Gastroesophageal sphincter (tissue), 4 donors: ENCODE data around the gene PSKH1. TPM values are rescaled to one million over a fixed set of nuclear protein-coding genes. Genes with fewer than 3 reads are reported as not detected.
"Not testable (repeated sequence)": the region's sequence is repeated elsewhere in the genome, so short reads cannot be mapped to it uniquely, and the experiment has no call there.

Experiments used
- ATAC-seq: fragments of 150-250 bp; one replicate; pipeline ENCODE4 v1.9.1; 2016; ENCODE audit warnings: mild to moderate bottlenecking, moderate library complexity
- H3K27ac ChIP-seq, 4 donors: fragments of 200-600 bp; sonication (generic) in 3 of 4; 1 replicate in 3 of 4; 2 replicates in 1 of 4; pipeline ENCODE4 v1.5.1; 2016 to 2019
- H3K27me3 ChIP-seq: fragments of 200-600 bp; sonication (generic); one replicate; pipeline ENCODE4 v1.5.1; 2019
- H3K36me3 ChIP-seq, 2 donors: fragments of 200-600 bp; sonication (generic); one replicate each; pipeline ENCODE4 v1.5.1; 2019; ENCODE audit warnings: control low read depth in 1 of 2
- H3K4me1 ChIP-seq, 3 donors: fragments of 200-600 bp; sonication (generic); 1 replicate in 2 of 3; 2 replicates in 1 of 3; pipeline ENCODE4 v1.5.1; 2016 to 2019; ENCODE audit warnings: control low read depth in 2 of 3
- H3K4me3 ChIP-seq, 2 donors: fragments of 200-600 bp; sonication (generic); one replicate each; pipeline ENCODE4 v1.5.1; 2019; ENCODE audit warnings: mild to moderate bottlenecking in 1 of 2, moderate library complexity in 1 of 2
- H3K9me3 ChIP-seq, 3 donors: fragments of 200-600 bp; sonication (generic); one replicate each; pipeline ENCODE4 v1.5.1; 2017 to 2019; ENCODE audit warnings: control low read depth in 2 of 3
- EP300 ChIP-seq: sonication (generic); formaldehyde crosslinking; IDR thresholded peaks from one replicate; pipeline ENCODE4 v1.6.1; 2017; ENCODE audit warnings: antibody characterized with exemption, mild to moderate bottlenecking
- POLR2A ChIP-seq, 2 donors: fragments of 450-650 bp; IDR thresholded peaks; one replicate each; pipeline ENCODE4 v1.6.1; 2017; ENCODE audit warnings: antibody characterized with exemption in 2 of 2, mild to moderate bottlenecking in 2 of 2, moderate library complexity in 1 of 2
- POLR2AphosphoS5 ChIP-seq: sonication (generic); formaldehyde crosslinking; IDR thresholded peaks from one replicate; pipeline ENCODE4 v1.6.1; 2017; ENCODE audit warnings: antibody characterized with exemption
- WGBS, 2 donors: methylation state at CpG; one replicate each; pipeline ENCODE4 v1.1.5; 2018; ENCODE audit warnings: low coverage in 1 of 2; 5-methylcytosine and 5-hydroxymethylcytosine counted together
- total RNA-seq, 4 donors: library from RNA; depleted of rRNA; stranded (reverse); fragments of >200 nt; gene quantifications; one replicate each; pipeline ENCODE4 v1.1.0, GENCODE V29; 2016
- TF ChIP-seq, protein P1 (sequence below), 4 experiments: fragments of 200-600 bp in 2 of 4; fragments of 450-650 bp in 2 of 4; sonication (generic) in 1 of 4; IDR thresholded peaks; one replicate each; pipeline ENCODE4 v1.5.1; 2017 to 2019; ENCODE audit warnings: antibody characterized with exemption in 4 of 4, mild to moderate bottlenecking in 2 of 4, moderate library complexity in 2 of 4

Gene PSKH1
- total RNA-seq, 4 donors from 2014 or later = 14.7 to 32.3 (median 23.4) TPM

DNA sequence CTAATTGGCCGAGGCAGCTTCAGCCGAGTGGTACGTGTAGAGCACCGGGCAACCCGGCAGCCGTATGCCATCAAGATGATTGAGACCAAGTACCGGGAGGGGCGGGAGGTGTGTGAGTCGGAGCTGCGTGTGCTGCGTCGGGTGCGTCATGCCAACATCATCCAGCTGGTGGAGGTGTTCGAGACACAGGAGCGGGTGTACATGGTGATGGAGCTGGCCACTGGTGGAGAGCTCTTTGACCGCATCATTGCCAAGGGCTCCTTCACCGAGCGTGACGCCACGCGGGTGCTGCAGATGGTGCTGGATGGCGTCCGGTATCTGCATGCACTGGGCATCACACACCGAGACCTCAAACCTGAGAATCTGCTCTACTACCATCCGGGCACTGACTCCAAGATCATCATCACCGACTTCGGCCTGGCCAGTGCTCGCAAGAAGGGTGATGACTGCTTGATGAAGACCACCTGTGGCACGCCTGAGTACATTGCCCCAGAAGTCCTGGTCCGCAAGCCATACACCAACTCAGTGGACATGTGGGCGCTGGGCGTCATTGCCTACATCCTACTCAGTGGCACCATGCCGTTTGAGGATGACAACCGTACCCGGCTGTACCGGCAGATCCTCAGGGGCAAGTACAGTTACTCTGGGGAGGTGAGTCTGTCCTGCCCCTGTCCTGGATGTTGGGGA is 16.1 kb downstream of the PSKH1 start:
- WGBS, 2 donors = 78 to 94% methylated on average over 7 to 8 of the region's 36 CpGs
- no peak overlapping the region for H3K4me3 ChIP-seq
- H3K36me3 ChIP-seq = peaks cover 0 to 48% of the 10 kb centered on the region in 2 donors
- no peaks in the 10 kb centered on the region for H3K9me3 ChIP-seq
- no peak overlapping the region for H3K27ac ChIP-seq
- no peaks in the 10 kb centered on the region for H3K27me3 ChIP-seq
- H3K4me1 ChIP-seq = peaks cover 0 to 9% (median 0%) of the 10 kb centered on the region in 3 donors
- TF ChIP-seq POLR2AphosphoS5 (no peak), EP300 (no peak), POLR2A (IDR thresholded peaks at IDR 0.05) (no peak)
- TF ChIP-seq, protein P1, sequence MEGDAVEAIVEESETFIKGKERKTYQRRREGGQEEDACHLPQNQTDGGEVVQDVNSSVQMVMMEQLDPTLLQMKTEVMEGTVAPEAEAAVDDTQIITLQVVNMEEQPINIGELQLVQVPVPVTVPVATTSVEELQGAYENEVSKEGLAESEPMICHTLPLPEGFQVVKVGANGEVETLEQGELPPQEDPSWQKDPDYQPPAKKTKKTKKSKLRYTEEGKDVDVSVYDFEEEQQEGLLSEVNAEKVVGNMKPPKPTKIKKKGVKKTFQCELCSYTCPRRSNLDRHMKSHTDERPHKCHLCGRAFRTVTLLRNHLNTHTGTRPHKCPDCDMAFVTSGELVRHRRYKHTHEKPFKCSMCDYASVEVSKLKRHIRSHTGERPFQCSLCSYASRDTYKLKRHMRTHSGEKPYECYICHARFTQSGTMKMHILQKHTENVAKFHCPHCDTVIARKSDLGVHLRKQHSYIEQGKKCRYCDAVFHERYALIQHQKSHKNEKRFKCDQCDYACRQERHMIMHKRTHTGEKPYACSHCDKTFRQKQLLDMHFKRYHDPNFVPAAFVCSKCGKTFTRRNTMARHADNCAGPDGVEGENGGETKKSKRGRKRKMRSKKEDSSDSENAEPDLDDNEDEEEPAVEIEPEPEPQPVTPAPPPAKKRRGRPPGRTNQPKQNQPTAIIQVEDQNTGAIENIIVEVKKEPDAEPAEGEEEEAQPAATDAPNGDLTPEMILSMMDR (IDR thresholded peaks at IDR 0.05) = no peak
- no peak for ATAC-seq

DNA sequence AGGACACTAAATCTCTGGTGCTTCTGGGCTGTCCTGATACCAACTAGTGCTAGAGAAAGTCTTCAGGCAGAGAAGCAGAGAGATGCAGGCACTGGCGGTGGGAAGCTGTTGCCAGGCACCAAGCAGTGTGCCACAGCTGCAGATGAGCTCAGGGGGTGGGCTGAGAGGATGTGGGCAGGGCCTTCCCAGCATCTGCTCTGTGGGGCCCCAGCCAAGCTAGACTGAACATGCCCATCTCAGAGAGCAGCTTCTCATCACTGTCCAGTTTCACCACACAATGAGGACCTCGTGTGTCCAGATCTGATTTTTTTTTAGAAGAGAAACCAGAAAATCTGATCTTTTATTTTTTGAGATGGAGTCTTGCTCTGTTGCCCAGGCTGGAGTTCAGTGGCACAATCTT is 17.1 kb downstream of the PSKH1 start:
- no peak for ATAC-seq
- no peaks in the 10 kb centered on the region for H3K9me3 ChIP-seq
- no peak for TF ChIP-seq EP300
- TF ChIP-seq, protein P1 (IDR thresholded peaks at IDR 0.05) = no peak
- TF ChIP-seq POLR2AphosphoS5 = no peak
- TF ChIP-seq POLR2A (IDR thresholded peaks at IDR 0.05) = no peak
- WGBS, 2 donors = 65% methylated on average over 2 of the region's 2 CpGs; no CpG with 5 or more reads in 1 of the 2 donors
- peaks cover 0 to 51% of the 10 kb centered on the region in 2 donors for H3K36me3 ChIP-seq
- no peak overlapping the region for H3K27ac ChIP-seq
- peaks cover 0 to 14% (median 0%) of the 10 kb centered on the region in 3 donors for H3K4me1 ChIP-seq
- H3K4me3 ChIP-seq = no peak overlapping the region
- H3K27me3 ChIP-seq = no peaks in the 10 kb centered on the region

DNA sequence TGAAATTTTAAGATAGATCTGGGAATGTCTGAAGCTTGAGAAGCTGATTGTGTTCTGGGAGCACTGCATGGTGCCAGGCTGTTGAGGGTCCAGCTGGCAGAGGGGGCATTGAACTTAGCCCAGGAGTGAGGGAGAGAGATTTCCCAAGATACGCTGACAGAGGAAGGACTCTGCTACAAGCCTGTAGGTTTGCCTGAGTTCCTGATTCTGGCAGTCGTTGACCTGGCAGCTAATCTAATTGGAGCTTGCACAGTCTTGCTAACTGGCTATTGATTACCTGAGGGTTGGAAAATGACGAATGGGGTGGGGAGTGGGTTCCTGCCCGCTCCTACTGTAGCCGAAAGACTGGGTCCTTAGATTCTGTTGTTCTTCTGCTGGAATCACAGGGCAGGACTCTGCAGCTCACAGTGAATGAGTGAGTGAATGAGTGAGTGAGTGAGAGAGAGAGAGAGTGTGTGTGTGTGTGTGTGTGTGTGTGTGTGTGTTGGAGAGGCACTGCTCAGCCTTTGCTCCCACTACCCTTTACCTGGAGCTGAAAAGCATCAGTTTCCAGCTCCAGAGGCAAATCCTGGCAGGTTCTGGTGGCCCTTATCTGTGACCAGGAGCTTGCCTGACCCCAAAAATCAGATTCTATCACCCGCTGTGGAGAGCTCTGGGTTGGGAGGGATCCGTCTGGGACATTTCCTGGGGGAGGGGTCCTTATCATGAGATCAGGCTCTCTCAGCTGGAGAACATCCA is 21.9 kb downstream of the PSKH1 start:
- ATAC-seq = no peak
- Histone ChIP-seq H3K9me3 (no peaks in the 10 kb centered on the region), H3K4me3 (no peak overlapping the region), H3K4me1 (peaks cover 0 to 62% (median 13%) of the 10 kb centered on the region in 3 donors), H3K36me3 (peaks cover 0 to 57% of the 10 kb centered on the region in 2 donors), H3K27ac (no peak overlapping the region), H3K27me3 (no peaks in the 10 kb centered on the region)
- 78% methylated on average over 5 of the region's 7 CpGs; no CpG with 5 or more reads in 1 of the 2 donors for WGBS, 2 donors
- no peak for TF ChIP-seq POLR2A (IDR thresholded peaks at IDR 0.05)
- no peak for TF ChIP-seq EP300
- TF ChIP-seq, protein P1 (IDR thresholded peaks at IDR 0.05) = no peak
- no peak for TF ChIP-seq POLR2AphosphoS5

- H3K36me3 ChIP-seq = peaks cover 0 to 54% of the 10 kb centered on the region in 2 donors
- H3K9me3 ChIP-seq, ATAC-seq, H3K4me3 ChIP-seq, H3K27me3 ChIP-seq, H3K27ac ChIP-seq: not testable (repeated sequence)
- WGBS, 2 donors = 80% methylated on average over 1 of the region's 2 CpGs; no CpG with 5 or more reads in 1 of the 2 donors
- peaks cover 0 to 67% (median 15%) of the 10 kb centered on the region in 3 donors for H3K4me1 ChIP-seq
Measured at GRCh38 chr16:67915496-67915769, 22.4 kb downstream of the PSKH1 start.

DNA sequence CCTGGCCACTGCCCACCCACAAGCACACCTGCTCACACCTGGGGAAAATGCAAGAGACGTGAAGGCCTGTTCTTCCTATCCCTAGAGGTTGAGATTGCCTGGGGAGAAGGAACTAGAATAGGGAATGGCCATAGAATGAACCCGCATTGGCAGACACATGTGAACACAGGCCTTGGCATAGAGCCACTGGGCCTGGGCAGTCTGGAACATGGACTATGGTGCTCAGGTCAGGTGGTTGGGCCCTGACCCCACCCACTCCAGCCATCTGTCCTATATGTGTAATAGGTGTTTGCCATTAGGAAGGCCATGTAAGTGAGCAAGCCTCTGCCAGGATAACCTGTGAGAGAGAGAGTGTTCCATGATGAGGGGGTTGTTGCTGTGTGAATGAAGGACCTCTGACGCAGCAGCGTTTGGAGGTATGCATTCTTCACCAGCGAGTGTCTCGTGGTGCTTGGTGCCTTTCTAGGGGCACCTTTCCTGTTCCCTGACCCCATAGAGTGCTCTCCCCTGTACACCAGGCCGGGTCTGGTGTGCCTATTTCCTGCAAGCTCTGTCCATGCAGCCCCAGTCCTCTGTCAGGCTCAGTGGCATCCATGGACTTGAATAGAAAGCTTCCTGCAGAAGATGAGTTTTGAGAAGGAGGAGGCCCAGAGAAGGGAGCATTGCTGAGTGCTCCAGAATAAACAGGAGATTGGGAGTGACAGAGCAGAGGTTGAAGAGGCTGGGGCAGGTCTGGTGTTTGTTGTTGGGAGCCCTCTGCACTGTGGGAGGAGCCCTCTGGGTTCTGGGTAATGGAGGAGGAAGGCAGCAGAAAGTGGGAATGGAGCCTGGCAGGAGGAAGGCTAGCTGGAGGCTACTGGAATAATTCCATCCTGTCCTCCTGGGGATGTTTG is 23.0 kb downstream of the PSKH1 start:
- H3K9me3 ChIP-seq = no peaks in the 10 kb centered on the region
- peak overlapping the region in 3 of 4 donors; percentile 59 to 72 (median 70) for H3K27ac ChIP-seq
- peaks cover 0 to 63% (median 16%) of the 10 kb centered on the region in 3 donors for H3K4me1 ChIP-seq
- H3K27me3 ChIP-seq = no peaks in the 10 kb centered on the region
- TF ChIP-seq EP300 = no peak
- no peak overlapping the region for H3K4me3 ChIP-seq
- peaks cover 0 to 48% of the 10 kb centered on the region in 2 donors for H3K36me3 ChIP-seq
- WGBS, 2 donors = 80% methylated on average over 4 of the region's 7 CpGs; no CpG with 5 or more reads in 1 of the 2 donors
- no peak for ATAC-seq
